GM20431 (cell line): ENCODE data around the gene DENND1A.

Source experiments
- in situ Hi-C: fragments of 300-500 bp; cut with MseI, MboI; formaldehyde crosslinking; loops from one replicate; pipeline ENCODE4 v1.15.0; 2020; ENCODE audit warnings: low sequenced_read_pairs; ENCODE audit not compliant: unreplicated experiment

The DENND1A gene

DNA sequence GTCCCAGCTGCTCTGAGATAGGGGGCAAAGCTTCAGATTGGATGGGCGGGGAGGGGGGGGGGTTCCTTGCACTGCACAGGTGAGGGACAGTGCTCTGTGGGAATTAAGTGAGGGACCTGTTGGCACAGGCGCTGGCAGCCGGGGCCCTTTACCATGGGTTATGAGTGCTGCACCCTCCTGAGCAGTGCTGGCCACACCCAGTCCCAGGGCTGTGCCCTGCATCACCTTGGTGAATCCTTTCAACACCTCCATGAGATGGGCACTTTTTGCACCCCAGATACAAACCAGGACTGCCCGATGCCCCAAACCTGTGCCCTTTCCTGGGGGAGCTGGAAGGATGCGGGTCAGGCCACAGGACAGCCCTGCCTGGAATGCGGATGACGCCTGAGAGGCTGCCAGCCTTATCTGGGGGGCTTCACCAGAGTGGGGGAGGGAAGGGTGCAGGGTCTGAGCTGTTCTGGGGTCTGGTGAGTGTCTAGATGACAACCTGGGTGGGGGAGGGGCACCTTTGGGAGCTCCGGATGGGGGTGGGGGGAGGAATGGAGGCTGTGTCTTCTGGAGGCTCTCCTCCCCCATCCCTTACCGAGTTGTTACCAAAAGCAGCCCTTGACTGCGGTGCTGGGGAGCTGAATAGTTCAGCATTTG is 568.7 kb downstream of the DENND1A start:
- in situ Hi-C loops, result no loop called here

DNA sequence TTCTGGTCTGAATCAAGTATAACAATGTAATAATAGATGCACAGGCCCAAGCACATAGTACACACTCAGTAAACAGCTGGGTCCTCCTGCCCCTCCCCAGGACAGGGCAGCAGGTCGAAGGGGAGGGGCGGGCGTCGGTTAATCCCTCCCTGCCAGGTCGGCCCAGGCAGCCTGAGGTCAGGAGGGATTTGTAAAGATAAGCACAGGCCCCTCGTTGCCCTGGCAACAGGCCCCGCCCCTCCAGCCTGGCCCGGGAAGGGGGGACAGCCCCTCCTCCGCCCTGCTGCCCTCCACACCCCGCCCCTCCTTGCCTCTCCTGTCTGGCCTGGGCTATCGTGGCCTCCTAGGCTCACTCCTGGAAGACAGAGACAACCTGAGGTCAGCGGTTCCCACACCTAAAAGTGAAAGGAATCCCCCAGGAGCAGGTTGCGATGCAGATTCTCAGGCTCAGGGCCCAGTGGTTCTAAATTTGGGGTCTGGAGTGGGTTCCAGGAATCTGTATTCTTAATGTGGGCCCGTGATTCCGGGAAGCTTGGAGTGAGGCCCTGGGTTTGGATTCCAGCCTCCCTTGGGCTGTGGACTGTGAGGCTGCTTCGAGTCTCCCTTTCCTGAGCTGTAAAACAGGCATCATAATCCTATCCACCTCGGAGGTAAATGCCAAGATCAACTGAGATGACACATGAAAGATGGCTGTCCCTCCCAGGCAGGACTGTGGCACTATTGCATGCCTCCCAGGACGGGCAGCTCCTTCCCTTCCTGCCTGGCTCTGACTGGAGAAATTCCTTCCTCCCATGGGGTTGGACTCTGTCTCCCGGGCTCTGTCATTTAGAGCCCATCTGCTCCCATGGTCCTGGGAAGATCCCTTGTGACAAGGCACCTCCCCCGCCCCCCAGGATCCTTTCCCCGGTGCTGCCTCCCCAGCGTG is 569.5 kb downstream of the DENND1A start:
- in situ Hi-C loops, result no loop called here

DNA sequence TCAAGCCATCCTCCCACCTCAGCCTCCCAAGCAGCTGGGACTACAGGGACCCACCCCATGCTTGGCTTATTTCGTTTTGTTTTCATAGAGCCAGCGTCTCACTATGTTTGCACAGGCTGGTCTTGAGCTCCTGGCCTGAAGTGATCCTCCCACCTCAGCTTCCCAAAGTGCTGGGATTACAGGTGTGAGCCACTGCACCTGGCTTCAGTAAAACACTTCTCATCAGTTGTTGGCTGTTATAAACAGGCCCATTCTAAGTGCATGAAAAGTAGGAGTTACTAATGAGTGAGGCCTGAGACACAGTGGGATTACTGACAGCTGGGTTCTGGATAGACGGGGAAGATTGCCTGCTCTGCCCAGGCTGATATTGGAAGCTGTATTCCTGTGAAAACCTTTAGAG is 570.4 kb downstream of the DENND1A start:
- in situ Hi-C loops, result no loop called here

DNA sequence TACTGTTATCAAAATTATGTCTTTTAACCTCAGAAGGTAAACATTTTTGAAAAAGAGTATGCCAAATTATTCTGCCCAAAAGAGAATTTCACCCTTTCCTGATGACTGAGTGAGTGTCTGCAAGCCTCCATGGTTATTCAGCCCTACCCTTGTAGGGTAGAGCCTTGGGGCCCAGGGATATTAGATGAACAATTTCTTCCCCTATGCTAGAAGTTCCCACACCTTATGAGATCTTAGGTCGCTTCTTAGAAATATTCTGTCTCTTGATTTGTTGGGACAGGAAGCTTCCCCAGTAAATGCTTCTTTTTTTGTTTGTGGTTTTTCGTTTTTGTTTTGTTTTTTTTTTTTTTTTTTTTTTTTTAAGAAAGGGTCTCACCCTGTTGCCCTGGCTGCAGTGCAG is 570.8 kb downstream of the DENND1A start:
- in situ Hi-C loops, result no loop called here

- in situ Hi-C loops, result no loop called here
Measured at GRCh38 chr9:123358181-123358905, 571.6 kb downstream of the DENND1A start.

GRCh38 chr9:123357743-123358059 is 572.2 kb downstream of the DENND1A start:
- in situ Hi-C loops, result no loop called here

DNA sequence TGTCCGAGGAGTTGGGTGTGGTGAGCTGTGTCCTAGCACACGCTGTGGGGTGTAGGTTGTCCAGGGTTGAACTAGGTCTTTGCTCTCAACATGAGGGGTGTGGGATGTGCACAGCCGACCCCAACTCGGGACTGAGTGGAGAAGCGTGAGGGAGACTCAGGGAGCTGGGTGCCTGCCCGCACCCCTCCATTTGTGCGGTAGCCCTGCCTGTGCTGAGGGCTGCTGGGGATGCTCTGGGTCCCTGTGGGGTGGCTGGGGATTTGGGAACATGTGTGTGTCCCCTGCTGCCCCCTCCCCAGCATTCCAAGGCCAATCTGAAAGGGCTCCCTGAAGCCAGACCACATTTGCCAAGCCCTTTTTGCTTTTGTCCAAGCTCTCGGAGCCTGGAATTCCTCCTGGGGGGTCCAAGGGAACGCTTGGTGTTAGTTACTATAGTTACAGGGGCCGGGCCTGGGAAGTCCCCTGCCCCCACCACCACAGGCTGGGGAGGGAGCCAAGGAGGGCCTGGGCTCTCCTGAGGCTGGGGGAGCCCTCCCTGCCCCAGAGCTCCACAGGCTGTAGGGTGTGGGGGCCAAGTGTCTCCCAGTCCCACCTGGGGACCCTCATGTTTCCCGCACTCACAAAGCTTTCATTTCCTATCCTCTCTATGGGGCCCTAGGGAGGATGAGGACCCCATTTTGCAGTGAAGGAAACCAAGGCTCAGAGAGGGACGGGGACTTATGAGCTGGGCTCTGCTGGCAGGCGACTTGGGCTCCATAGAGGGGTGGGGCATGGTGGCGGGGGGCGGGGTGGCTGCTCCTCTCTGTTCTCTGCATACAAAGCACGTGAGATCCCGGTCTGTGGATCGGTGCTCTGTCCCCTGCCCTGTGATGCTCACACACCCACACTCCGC is 572.8 kb downstream of the DENND1A start:
- in situ Hi-C loops, result no loop called here

DNA sequence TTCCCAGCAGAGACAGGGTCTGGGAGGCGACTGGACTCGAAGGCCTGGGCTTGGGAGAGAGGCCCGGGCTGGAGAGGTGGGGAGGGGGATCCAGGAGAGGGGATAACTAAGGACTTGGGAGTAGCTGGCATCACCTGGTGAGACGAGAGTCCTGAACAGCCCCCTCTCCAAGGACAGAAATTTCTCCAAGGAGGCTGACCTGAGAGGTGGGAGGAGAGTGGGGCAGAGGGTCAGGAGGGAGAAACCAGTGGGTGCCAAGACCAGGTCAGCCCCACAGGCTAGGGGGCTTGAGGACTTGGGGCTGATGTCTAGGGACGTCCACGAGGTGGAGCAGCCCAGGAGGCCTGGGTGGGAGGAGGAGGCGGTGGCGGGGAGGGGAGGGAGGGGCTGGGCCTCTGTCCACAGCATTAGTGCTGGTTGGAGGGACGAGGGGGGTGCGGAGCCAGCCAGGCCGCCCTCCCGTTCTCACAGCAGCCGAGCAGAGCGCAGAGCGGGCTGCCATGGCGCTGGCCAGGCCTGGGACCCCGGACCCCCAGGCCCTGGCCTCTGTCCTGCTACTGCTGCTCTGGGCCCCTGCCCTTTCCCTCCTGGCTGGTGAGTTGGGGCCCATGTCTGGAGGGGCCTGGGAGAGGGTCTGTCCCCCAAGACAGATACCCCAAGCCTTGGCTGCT is 574.0 kb downstream of the DENND1A start, which contains the start of gene CRB2:
CRB2 (plus strand) TSS at position 437 of the 671 bp plus-strand sequence; CDS start at position 501, 64 bp downstream.
- in situ Hi-C loops, result no loop called here

GRCh38 chr9:123354806-123355508 is 575.0 kb downstream of the DENND1A start:
- in situ Hi-C loops, result no loop called here

- in situ Hi-C loops, result no loop called here
Measured at GRCh38 chr9:123353984-123354591, 575.8 kb downstream of the DENND1A start.

- in situ Hi-C loops, result no loop called here
Measured at GRCh38 chr9:123353041-123353440, 576.9 kb downstream of the DENND1A start.

DNA sequence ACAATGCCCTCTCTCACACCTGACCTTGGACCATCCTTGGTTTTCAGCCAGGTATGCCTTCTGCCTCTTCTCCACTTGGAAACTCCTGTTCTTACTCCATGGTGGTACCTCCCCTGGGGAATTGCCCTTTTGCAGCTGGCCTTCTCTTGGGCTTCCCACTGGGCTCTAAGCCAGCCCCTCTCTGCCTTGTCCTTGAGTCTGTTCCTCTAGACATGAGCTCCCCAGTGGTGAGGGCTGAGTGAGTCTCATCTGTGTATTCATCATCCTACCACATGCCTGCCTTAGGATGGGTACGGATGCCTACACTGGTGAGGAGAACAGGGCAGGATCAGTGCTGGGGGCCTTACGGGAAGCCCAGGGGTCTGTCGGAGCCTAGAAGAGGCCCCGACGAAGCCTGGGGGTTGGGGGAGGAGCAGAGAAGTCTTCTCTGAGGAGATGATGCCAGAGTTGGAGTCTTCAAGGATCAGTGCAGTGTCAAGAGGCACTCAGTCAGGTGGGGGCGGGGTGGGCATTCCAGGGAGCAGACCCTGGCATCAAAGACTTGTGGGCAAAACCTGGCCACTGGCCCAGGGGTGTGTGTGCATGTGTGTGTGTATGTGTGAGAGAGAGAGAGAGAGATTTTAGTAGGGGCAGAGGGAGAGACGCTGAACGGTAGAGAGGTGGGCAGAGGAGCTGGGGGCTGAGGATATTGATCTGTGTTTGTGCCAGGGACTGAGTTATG is 579.2 kb downstream of the DENND1A start:
- in situ Hi-C loops, result no loop called here

DNA sequence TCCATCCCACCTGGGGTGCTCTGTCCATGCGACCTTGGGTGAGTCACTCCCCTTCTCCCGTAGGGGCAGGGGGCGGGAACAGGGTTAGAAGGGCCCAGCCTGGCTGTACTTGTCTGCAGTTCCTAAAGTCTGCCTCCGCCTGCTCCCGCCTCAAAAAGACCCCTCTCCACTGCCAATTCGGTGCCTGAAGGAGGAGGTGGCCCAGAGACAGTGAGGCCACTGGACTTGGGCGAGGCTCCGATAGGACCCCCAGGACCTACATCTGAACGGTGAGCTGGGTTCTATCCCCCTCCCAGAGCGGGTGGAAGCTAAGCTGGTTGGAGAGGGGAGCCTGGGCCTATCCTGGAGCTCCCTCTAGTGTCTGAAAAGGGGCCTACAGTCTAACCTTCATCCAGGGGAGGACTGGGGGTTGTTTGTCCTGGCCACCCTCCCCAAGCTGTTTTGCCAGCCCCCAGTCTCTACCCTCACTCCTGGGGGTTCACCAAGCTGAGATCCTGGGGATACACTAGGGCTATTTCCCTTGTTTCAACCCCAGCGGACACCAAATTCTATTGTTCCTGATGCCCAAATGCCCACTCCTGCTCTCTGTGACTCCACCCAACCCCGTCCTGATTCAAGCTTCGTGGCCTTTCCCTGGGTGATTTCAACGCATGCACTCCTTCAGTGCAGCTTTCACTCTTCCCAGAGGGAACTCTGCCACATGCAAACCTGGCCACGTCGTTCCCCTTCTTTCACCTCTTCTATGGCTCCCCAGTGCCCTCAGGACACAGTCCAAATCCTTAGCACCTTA is 580.0 kb downstream of the DENND1A start:
- in situ Hi-C loops, result loop anchor here (10.0 to 25.0 kb wide), 2 partner anchors 113 to 265 kb away; no protein-coding TSS in a partner anchor

GRCh38 chr9:123349033-123349432 is 580.9 kb downstream of the DENND1A start:
- in situ Hi-C loops, result loop anchor here (10.0 to 25.0 kb wide), 2 partner anchors 112 to 264 kb away; no protein-coding TSS in a partner anchor

GRCh38 chr9:123348317-123348992 is 581.5 kb downstream of the DENND1A start:
- in situ Hi-C loops, result loop anchor here (10.0 to 25.0 kb wide), 2 partner anchors 111 to 264 kb away; no protein-coding TSS in a partner anchor
